Activated CD4-positive, alpha-beta T cell treated with anti-CD3 and anti-CD28 coated beads, Interleukin-2, amount 50 U/mL, for 4 hours (primary cell): ENCODE results near the gene DPYD.

Source experiments
- DNase-seq, 2 experiments: peaks; one replicate each; pipeline ENCODE4 v3.0.0-alpha.2; 2020

DPYD gene

GRCh38 chr1:97906567-97907241 lies 14.1 kb downstream of the DPYD start:
- no peak for DNase-seq

GRCh38 chr1:97905141-97905940 lies 15.5 kb downstream of the DPYD start:
- DNase-seq, result no peak

- DNase-seq, result no peak
Observed at GRCh38 chr1:97904534-97904933, 16.3 kb downstream of the DPYD start.

- no peak for DNase-seq
Observed at GRCh38 chr1:97903626-97904025, 17.2 kb downstream of the DPYD start.

GRCh38 chr1:97902067-97902466 lies 18.8 kb downstream of the DPYD start:
- DNase-seq, result no peak

- no peak for DNase-seq
Observed at GRCh38 chr1:97901017-97901658, 19.7 kb downstream of the DPYD start.

GRCh38 chr1:97898948-97899347 lies 21.9 kb downstream of the DPYD start:
- DNase-seq, result no peak

GRCh38 chr1:97895278-97895677 lies 25.6 kb downstream of the DPYD start:
- no peak for DNase-seq

GRCh38 chr1:97893844-97894243 lies 27.0 kb downstream of the DPYD start:
- no peak for DNase-seq

- DNase-seq, result no peak
Observed at GRCh38 chr1:97886199-97886598, 34.6 kb downstream of the DPYD start.

GRCh38 chr1:97883823-97884222 lies 37.0 kb downstream of the DPYD start:
- no peak for DNase-seq

- DNase-seq, result no peak
Observed at GRCh38 chr1:97877307-97877706, 43.5 kb downstream of the DPYD start.

GRCh38 chr1:97875996-97876395 lies 44.8 kb downstream of the DPYD start:
- no peak for DNase-seq

- no peak for DNase-seq
Observed at GRCh38 chr1:97870589-97870988, 50.2 kb downstream of the DPYD start.

- no peak for DNase-seq
Observed at GRCh38 chr1:97869441-97869840, 51.4 kb downstream of the DPYD start.

GRCh38 chr1:97867127-97867526 lies 53.7 kb downstream of the DPYD start:
- no peak for DNase-seq

GRCh38 chr1:97864615-97865014 lies 56.2 kb downstream of the DPYD start:
- no peak for DNase-seq

- DNase-seq, result no peak
Observed at GRCh38 chr1:97853221-97853620, 67.6 kb downstream of the DPYD start.

- no peak for DNase-seq
Observed at GRCh38 chr1:97849345-97850340, 71.2 kb downstream of the DPYD start.

GRCh38 chr1:97845805-97846204 lies 75.0 kb downstream of the DPYD start:
- no peak for DNase-seq

GRCh38 chr1:97844552-97845089 lies 76.2 kb downstream of the DPYD start:
- DNase-seq, result no peak

GRCh38 chr1:97841338-97841737 lies 79.5 kb downstream of the DPYD start:
- no peak for DNase-seq
